Progenitor cell of endocrine pancreas (in vitro differentiated cells): Measurements from ENCODE around the gene UTP25. TPM values are rescaled to one million over a fixed set of nuclear protein-coding genes. Genes with fewer than 3 reads are reported as not detected.
"Not testable (repeated sequence)": the region's sequence is repeated elsewhere in the genome, so short reads cannot be mapped to it uniquely, and the experiment has no call there.

Experiments
- DNase-seq: peaks from one replicate; pipeline ENCODE4 v3.0.0; 2021; ENCODE audit warnings: low spot score; ENCODE audit not compliant: unreplicated experiment
- H3K27ac Mint-ChIP-seq: 2 replicates; pipeline ENCODE4 v1.8.0; 2021; ENCODE audit warnings: mild to moderate bottlenecking, moderate library complexity, mixed read lengths
- H3K27me3 Mint-ChIP-seq: 2 replicates; pipeline ENCODE4 v1.8.0; 2021; ENCODE audit warnings: mixed read lengths
- H3K36me3 Mint-ChIP-seq: 2 replicates; pipeline ENCODE4 v1.8.0; 2022; ENCODE audit warnings: mixed read lengths; ENCODE audit not compliant: insufficient read depth
- H3K4me1 Mint-ChIP-seq: 2 replicates; pipeline ENCODE4 v1.8.0; 2021; ENCODE audit warnings: low read depth, mixed read lengths
- H3K4me3 Mint-ChIP-seq: 2 replicates; pipeline ENCODE4 v1.8.0; 2021; ENCODE audit warnings: low read depth, mild to moderate bottlenecking, moderate library complexity, mixed read lengths
- H3K9me3 Mint-ChIP-seq: 2 replicates; pipeline ENCODE4 v1.8.0; 2021; ENCODE audit warnings: low read depth, mixed read lengths
- CTCF ChIP-seq: fragments of 200-600 bp; sonication (generic); IDR thresholded peaks from one replicate; pipeline ENCODE4 v1.5.0; 2021; ENCODE audit warnings: antibody characterized with exemption, mild to moderate bottlenecking; ENCODE audit not compliant: unreplicated experiment
- total RNA-seq: library from RNA; stranded (reverse); gene quantifications from 2 replicates; pipeline ENCODE4 v1.2.1, GENCODE V29; 2021

Gene UTP25
- total RNA-seq, 1 donor from 2014 or later: 7.8 TPM

DNA sequence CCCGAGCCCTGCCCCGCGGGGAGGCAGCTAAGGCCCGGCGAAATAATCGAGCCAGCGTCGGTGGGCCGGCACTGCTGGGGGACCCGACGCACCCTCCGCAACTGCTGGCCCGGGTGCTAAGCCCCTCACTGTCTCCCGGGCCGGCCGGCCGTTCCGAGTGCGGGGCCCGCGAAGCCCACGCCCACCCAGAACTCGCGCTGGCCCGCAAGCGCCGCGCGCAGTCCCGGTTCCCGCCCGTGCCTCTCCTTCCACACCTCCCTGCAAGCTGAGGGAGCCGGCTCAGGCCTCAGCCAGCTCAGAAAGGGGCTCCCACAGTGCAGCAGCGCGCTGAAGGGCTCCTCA, 61.3 kb downstream of the UTP25 start:
- H3K4me3 Mint-ChIP-seq: no peak overlapping the region
- no peak overlapping the region for H3K27ac Mint-ChIP-seq
- H3K9me3 Mint-ChIP-seq: peaks cover 3% of the 10 kb centered on the region
- no peak for DNase-seq
- no peaks in the 10 kb centered on the region for H3K27me3 Mint-ChIP-seq
- no peaks in the 10 kb centered on the region for H3K36me3 Mint-ChIP-seq
- TF ChIP-seq CTCF: no peak
- H3K4me1 Mint-ChIP-seq: no peaks in the 10 kb centered on the region

- Mint-ChIP-seq H3K9me3 (peaks cover 3% of the 10 kb centered on the region), H3K27me3 (no peaks in the 10 kb centered on the region), H3K4me1 (no peaks in the 10 kb centered on the region), H3K4me3 (no peak overlapping the region), H3K36me3 (no peaks in the 10 kb centered on the region), H3K27ac (no peak overlapping the region)
- no peak for DNase-seq
- TF ChIP-seq CTCF: no peak
Measured at GRCh38 chr1:209890641-209891330, 63.0 kb downstream of the UTP25 start.

GRCh38 chr1:209893751-209894150, 66.0 kb downstream of the UTP25 start:
- no peak for DNase-seq
- no peak overlapping the region for H3K27ac Mint-ChIP-seq
- H3K4me1 Mint-ChIP-seq: no peaks in the 10 kb centered on the region
- no peaks in the 10 kb centered on the region for H3K9me3 Mint-ChIP-seq
- H3K4me3 Mint-ChIP-seq: no peak overlapping the region
- H3K27me3 Mint-ChIP-seq: no peaks in the 10 kb centered on the region
- no peaks in the 10 kb centered on the region for H3K36me3 Mint-ChIP-seq
- no peak for TF ChIP-seq CTCF

GRCh38 chr1:209895709-209896108, 67.9 kb downstream of the UTP25 start:
- no peak for TF ChIP-seq CTCF
- Mint-ChIP-seq H3K4me1 (no peaks in the 10 kb centered on the region), H3K4me3 (no peak overlapping the region), H3K36me3 (no peaks in the 10 kb centered on the region), H3K9me3 (no peaks in the 10 kb centered on the region), H3K27me3 (no peaks in the 10 kb centered on the region), H3K27ac (no peak overlapping the region)
- no peak for DNase-seq

DNA sequence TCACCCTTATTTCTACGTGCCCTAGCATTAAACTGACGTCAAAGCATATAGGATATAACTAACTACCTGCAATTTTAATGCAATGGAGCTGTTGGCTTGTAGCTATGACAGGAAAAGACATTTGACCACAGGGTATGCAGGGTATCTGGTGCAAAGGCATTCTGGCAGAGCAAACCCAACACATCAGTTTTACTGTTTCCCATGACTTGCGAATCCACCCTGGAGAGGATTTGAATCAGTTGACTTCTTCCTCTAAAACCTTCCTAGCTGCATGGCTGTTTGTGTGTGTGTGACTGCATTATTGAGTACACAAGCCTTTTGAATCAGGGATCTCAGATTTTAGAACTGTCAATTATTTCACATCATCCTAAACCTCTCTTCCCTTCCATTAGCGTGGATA, 68.6 kb downstream of the UTP25 start:
- no peaks in the 10 kb centered on the region for H3K9me3 Mint-ChIP-seq
- no peaks in the 10 kb centered on the region for H3K4me1 Mint-ChIP-seq
- TF ChIP-seq CTCF: no peak
- no peaks in the 10 kb centered on the region for H3K27me3 Mint-ChIP-seq
- H3K36me3 Mint-ChIP-seq: no peaks in the 10 kb centered on the region
- H3K4me3 Mint-ChIP-seq: no peak overlapping the region
- no peak for DNase-seq
- H3K27ac Mint-ChIP-seq: no peak overlapping the region

GRCh38 chr1:209898271-209898670, 70.5 kb downstream of the UTP25 start:
- not testable (repeated sequence) for H3K4me3 Mint-ChIP-seq, H3K27ac Mint-ChIP-seq, H3K27me3 Mint-ChIP-seq, H3K4me1 Mint-ChIP-seq, H3K9me3 Mint-ChIP-seq, DNase-seq, H3K36me3 Mint-ChIP-seq

DNA sequence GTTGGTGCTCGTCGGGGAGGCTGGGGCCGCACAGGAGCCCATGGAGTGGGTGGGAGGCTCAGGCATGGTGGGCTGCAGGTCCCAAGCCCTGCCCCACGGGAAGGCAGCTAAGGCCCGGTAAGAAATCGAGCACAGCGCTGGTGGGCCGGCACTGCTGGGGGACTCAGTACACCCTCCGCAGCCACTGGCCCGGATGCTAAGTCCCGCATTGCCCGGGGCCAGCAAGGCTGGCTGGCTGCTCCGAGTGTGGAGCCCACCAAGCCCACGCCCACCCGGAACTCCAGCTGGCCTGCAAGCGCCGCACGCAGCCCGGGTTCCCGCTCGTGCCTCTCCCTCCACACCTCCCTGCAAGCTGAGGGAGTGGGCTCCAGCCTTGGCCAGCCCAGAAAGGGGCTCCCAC, 71.1 kb downstream of the UTP25 start:
- H3K4me1 Mint-ChIP-seq: not testable (repeated sequence)

More for the DNA sequence above, 71.1 kb downstream of the UTP25 start:
- H3K9me3 Mint-ChIP-seq, DNase-seq, H3K36me3 Mint-ChIP-seq, H3K27ac Mint-ChIP-seq, H3K4me3 Mint-ChIP-seq, H3K27me3 Mint-ChIP-seq: not testable (repeated sequence)
